GM21619 (cell line): ENCODE results near the gene TFAP2E.
A peak's percentile ranks its signal among the peaks of the same experiment; 100 is the strongest.

Experiments
- ATAC-seq: cut with Tn5 transposase; IDR thresholded peaks from one replicate; pipeline ENCODE4 v1.9.1; 2021; ENCODE audit not compliant: unreplicated experiment

The TFAP2E gene

DNA sequence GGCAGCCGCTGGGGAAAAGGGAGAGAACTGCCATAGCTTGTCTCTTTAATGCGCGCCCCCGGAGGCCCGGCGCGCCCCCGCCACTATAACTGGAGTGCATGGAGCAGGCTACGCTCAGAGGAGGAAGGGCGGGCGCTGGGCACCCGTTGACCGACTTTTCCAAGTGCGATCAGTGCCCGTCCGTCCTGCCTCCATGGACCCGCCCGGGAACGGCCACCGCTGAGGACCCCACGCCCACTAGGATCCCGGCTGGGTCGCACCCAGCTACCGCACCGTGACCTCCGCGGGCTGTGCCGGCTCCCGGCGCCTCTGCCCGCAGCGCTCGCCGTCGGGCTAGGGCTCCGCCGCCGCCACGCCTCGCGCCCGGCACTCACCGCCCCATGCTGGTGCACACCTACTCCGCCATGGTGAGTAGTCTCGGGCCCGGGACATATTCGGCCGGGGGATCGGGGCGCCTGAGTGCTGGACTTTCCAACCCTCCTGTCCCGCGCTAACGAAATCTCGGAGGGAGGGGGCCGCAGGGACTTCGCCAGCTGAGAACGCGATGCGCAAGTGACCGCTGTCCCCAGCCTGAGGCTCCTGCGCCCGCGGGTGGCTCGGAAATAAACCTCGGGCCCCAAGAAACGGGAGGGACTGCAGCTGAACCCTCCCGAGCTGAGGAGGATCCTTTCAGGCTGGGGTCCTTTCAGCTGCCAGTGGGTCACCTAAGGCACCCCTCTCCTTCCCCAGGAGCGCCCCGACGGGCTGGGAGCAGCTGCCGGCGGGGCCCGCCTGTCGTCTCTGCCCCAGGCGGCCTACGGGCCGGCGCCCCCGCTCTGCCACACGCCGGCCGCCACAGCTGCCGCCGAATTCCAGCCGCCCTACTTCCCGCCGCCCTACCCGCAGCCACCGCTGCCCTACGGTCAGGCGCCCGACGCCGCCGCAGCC is at the start of gene TFAP2E:
TSS of gene TFAP2E (plus strand) at position 117 of the 927 bp plus-strand sequence. CDS start at position 381, 264 bp downstream.
- no peak for ATAC-seq

DNA sequence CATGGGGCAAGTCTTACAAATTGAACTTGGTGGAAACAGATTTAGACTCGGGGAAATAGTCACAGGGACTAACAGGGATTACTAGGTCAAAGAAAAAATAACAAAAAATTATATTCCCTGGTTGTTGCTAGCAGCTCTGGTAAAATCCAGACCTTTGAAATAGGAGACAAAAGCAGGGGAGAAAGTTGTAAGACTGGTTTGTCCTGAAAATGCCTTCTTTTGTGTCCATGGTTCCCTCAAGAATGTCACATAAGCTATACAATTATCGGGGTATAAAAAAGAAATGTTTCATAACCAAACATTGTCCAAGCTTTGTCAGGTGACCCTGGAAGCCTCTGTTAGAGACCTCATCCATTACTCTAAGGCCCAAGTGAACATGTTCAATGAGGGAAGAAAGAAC is 49.0 kb upstream of the TFAP2E start:
- no peak for ATAC-seq

DNA sequence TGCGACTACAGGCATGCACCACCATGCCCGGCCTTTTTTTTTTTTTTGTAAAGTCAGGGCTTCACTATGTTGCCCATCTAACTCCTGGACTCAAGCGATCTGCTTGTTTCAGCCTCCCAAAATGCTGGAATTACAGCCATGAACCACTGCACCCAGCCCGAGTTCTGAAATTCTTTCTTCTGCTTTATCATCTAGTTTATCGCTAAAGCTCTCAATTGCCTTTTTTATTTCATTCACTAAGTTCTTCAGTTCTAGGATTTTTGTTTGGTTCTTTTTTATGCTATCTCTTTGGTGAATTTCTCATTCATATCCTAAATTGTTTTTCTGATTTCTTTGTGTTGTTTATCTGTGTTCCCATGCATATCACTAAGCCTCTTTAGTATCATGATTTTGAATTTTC is 42.9 kb upstream of the TFAP2E start:
- no peak for ATAC-seq

DNA sequence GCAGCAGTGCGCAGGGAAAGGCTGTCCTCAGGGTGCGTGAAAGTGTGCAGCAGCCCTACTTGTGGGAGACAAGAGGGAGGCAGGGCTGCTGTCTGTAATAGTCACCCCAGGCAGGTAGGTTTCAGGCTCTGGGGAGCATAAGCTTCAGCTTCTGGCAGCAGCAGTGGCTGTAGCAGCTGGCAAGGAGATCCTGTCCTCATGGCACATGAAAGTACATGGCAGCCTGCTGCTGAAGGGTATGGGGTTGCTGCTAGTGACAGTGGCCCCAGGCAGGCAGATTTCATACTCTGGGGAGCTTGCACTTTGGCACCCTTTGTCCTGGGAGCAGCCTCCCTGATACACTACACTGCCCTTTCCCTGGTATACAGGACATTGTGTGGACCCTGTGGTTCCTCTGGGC is 42.2 kb upstream of the TFAP2E start:
- no peak for ATAC-seq

DNA sequence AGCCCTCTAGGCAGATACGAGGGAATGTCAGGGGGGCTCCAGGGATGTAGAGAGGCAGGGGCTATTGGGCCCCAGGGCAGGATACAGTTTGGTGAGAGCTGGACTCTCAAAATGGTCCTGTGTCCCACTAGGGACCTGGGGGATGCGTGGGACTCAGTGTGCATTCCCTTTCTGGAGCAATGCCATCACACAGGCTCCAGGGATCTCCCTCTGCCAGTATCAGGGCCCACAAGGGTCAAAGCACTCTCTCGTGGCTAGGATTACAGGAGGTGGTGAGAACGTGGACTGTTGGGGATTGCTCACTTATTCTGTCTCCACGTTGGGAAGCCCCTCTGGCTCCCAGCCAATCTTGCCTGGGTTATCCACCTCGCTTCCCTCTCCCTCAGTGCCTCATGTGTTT is 41.7 kb upstream of the TFAP2E start:
- ATAC-seq: no peak

DNA sequence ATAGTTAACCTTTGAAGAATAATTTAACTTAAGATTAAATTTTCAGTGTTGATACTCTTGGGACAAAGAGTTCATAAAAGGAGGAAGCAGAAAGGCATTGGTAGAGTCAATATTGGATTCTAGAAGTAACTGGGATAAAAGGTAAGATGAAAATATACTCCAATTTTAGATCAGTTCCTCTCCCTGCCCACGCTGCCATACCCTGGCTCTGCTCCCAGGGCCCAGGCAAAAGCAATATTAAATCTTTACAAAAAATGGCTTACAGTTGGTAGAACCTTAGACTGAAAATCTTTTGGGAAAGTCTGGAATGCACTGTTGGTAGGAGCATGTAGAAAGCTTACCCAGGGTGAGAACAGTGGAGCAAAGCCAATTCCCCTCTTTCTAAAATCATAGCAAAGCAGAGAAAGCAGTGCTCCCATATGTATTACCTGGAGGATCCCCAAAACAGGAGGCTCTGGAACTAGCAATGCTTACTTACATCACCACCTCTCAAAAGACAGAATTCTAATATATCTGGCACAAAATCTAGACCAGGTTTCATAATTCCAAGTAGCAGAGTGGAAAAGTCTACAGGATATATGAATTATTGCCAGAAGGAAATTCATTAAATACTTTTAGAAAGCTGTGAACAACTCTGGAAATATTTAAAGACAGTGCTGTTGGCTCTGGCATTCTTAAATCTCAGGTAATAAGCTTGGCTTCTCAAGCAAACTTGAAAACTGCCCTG is 40.5 kb upstream of the TFAP2E start:
- ATAC-seq: no peak

DNA sequence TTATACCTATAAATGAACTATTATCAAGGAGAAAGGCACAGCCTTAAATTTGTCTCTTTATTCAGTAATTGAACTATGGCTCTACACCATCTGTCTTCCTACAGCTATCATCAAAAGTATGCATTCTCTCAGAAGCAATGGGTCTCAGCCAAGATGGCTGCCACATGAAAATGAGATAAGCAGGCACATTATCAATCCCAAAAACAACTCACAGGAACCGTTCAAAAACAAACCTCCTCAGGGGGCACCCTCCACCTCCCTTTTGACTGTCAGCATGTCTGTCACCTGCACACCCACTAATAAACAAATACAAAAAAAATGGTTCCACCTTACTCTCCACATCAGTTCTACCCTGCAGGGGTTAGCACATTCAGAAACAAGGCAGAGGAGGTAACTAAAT is 39.5 kb upstream of the TFAP2E start:
- ATAC-seq: no peak

DNA sequence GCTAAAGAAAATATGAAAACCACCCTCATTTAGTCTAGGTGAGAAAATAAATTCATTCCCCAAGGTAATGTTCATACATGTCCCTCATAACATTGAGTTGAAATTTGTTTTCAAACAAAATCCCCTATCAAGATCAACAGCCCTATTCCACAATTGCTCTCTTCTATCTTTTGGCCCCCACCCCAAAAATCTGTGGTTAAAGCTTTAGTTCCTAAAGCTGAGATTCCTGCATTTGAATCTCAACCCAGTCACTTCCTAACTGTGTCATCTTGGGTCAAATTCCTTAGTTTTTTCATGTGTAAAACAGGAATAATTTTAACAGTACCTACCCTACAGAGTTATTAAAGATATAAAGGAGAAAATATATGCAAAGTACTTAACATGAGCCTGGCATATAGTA is 37.9 kb upstream of the TFAP2E start:
- ATAC-seq: no peak

DNA sequence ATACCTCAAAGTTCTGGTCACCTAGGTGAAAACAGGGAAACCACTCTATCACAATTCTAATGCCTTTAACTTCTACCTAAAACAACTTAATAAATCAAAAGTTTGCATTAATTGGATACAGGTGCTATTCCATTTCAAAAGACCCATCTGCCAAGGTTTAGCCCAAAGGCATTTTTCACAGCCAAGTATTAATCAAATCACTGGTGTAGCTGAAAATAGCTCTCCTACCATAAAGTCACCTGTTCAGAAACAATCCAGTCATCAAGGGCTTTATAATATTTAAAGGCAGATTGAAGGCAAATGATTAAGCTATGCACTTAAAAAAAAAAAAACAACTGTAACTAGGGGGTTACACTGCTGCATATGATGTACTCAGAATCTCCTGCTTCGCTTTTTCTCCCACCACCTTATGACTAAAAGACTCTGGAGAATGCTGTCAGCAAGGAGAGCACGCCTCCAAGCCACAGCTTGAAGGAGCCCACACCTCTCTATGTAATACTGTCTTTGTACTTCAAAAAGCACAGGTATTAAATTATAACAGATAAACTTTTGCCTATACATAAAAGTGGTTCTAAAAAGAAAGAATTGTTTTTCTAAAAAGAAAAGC is 36.5 kb upstream of the TFAP2E start:
- ATAC-seq: no peak

DNA sequence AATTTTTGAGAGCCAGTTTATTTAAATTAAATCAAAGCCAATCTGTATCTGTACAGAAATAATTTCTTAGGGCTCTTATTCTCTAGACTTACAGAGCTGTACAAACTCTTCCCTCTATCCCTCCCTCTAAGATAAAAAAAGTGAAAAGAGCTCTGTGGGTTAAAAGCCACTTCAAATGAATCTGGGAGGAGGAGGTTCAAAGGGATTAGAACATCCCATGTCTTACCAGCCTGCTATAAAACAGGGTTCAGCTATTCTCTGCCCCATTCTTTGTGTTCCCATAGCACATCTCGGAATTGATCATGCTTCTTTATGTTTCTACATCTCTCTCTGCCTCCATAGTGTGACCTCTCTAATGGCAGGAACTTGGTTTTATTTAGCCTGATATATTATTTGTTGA is 35.3 kb upstream of the TFAP2E start:
- no peak for ATAC-seq

DNA sequence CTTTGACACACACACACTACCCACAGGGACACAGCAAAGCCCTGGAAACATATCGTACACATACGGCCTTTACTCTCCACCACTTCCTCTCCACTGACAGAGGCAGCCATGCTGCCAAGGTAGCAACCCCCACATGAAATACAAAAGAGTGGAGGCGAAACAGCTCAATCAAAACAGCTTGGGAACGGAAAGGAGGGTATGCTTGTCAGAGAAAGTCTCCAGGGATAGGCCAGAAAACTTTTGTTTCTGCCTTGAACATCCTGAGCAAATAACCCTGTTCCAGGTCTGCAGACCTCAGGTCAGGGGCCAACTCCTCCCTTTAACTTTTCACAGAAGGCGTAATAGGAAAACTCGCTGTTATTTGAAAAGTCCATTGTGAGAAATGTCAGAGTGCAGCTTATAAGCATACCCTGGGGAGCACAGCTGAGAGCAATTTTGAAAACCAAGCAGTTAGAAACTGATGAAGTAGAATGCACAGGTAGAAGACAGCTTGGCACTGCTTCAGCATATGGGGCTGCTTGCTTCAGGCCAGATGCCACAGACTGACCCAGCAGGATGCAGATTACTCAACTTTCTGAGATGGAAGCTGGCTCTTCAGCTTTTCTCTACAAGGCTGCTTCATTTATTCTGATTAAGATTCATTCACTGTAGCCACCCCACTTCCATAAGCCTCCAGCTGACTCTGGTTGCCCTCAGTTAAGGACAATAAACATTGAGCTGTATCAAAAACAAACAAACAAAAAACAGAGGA is 33.9 kb upstream of the TFAP2E start:
- ATAC-seq: peak; percentile 47

DNA sequence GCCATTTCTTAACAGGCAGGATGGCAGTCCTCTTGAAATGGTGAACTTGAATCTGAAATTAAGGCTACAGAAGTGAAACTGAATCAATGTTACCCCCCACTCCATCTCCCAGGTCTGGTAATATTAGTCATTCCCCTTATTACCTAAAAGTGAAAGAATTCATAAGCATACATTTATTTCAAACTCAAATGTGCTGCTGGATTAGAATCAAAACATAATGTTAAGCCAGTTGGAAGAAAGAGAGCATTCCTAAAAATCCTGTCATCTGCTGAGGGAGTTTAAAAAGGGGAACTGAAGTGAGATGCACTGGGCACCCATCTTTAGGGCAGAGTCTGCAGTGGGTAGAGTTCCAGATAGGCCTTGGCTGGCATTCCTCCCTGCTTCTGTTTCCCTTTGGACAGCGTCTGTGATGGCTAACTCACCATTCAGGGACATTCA is 33.3 kb upstream of the TFAP2E start:
- ATAC-seq: peak; percentile 39

DNA sequence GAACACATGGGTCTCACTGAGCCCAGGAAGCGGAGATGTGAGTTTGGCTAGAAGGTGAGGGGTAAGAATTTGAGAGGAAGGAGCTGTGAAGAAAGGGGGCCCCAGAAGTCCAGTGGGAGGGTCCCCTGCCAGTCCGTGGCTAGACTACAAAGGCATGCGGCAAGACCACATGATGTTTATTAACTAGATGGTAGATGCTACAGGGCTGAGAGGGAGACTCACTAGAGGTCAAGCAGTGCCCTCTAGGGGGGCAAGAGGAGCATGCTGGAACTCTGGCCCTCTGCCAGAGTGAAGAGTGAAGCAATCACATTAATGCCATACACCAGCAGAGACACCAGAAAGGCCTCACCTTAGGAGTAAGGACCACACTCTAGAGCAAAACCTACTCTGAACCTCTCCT is 28.1 kb upstream of the TFAP2E start:
- ATAC-seq: no peak

DNA sequence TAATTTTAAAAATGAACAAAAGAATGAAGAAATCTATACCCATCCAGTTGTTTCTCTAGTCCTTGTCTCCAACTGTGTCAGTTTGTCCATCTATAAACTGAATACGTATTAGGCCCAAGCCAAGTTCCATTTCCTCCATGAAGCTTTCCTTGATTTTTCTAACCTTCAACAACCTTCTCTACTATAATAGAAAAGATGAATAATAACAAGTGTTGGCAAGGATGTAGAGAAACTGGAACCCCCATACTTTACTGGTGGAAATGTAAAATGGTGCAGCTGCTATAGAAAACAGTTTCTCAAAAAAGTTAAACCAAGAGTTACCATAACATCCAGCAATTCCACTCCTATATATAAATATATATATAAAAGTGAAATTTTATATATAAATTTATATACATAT is 26.5 kb upstream of the TFAP2E start:
- no peak for ATAC-seq

DNA sequence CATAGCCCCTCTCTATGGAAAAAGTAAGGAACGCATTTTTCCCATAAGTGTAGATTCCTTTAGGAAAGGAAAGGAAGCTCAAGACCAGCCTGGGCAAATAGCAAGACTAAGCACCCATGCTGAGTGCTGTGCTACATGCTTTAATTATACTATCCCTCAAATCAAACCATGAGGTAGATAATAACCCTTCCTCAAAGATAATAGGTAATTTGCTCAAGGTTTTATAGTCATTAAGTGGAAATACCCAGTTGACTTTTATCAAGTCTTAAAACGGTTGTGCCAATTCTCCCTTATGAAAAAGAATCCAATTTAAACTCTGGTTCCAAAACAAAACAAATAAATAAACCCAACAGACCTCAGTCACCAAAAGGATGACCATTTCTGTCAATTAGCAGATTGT is 19.3 kb upstream of the TFAP2E start:
- ATAC-seq: no peak

DNA sequence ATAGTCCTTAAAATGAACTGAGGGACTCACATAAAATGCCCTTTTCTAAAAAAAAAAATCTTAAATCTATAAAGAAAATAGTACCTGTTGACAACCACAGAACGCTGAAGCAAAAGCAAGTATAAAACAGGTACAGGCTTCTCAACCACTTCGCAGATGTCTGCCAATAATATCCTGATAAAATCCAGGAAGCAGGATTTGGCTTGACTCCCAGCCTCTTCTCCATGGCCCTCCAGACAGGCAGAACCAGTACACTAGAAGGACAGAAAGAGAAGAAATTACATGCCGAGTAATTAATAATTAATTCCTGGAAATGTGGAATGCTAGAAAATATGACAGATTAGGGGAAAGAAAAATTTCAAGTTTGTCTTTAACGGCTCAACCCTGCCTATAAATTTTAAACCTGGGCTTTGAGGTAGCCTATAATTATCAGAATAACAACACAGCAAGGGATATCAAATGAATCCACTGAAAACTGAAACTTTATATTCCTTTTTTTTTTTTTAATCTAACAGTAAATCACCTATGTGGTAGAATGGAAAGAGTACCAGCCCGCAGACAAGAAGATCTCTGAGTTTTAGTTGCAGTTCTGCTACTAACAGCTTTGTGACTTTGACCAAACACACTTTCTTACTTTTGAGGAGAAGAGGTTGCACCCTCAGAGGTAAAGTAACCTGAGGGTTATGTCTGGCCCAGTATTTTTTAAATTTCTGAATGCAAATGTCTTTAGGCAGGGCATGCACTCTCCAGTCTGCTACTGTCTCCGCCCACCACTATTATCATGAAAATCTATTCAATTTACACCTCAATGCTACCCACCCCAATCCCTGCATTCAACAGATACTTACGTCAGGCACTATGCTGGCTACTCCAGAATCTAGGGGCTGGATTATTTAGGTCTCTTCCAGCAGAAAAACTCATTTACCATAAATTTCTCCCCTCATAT is 18.6 kb upstream of the TFAP2E start:
- no peak for ATAC-seq

DNA sequence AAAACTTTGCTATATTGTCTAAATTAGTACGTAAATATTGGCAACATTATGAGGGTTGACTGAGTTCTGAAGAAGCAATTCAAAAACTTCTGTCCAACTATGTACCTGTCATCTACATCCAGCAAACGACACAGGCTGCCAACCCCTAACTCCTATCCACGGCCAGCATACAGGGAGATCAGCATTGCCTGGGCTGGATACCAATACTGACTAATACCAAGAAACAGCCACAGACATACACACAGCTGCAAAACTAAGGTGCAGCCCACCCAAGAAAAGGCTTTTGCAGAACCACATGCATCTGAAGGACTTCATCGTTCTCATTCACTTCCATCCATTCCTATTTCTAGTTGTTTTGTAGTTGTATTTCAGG is 17.9 kb upstream of the TFAP2E start:
- ATAC-seq: no peak

DNA sequence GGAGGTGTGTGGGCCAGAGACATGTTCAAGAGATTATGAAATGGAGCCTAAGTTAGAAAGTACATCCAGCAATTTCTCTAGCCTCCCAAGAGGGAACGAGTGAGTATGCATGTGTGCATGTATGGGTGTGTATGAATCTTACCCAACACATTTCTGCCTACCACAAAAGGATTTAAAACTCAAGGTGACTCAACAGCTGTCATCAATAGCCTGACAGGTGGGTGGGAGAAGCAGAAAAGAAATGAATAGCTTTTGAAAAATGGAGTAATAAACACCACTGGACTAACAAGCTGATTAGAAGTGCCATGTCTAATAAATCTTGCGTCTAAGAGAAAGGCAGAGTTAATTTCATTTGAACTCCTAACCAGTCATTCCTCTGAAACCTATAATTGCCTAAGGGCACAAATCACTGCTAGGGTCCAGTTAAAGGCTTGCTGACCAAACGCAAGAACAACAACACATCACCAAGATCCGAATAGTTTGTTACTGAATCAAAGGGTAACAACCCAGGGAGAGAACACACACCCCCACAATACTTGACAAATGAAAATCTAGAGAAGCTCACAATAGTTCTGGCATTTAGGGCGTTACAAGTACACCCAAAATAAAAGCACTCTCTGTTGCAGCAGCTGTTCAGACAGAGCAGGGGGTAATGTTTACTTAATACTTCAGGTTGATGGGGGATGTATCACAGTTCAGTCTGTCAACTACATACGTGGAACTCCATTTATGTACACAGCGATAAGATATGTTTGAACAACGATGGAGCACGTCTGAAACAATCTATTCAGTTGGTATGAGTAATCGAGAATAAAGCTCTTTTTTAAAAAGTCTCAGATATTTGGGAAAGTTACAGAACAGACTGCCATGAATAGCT is 17.3 kb upstream of the TFAP2E start:
- ATAC-seq: no peak

DNA sequence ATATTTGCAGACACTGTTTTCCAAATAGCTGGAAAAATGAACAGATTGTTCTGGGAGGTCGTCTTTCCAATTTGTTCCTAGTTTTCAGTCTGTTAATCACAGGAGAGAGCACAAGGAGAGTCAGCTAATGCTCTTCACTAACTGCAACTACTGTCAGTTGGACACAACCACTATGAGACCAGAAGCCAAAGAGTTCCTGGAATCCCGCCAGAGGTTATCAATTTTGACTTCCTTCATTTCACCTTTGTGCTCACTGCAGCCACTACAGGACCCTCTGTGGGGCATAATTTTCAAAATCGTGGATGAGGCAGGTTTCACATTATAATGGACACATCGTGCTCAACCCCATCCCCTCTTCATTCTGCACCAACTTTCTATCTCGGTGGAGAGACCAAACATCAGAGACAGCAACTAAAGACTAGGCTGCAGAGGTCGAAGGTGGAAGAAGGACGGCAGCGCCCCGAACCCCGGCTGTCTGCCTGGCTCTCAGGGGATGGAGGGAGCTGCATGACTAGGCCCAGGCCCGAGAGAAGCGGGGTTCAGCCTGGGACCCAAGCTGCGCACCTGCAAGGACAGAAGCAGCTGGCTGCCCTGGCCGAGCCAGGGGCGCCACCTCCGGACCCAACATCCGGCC is 16.5 kb upstream of the TFAP2E start:
- no peak for ATAC-seq
